Stimulated activated naive B cell treated with anti-CD40 and anti-IgM and Interleukin-4, amounts not matched to agents 10 μg/mL and 1 μg/mL and 100 μg/mL, for 72 hours (primary cell): ENCODE results near the gene SERPINB13.
A peak's percentile ranks its signal among the peaks of the same experiment; 100 is the strongest.
"Not testable (repeated sequence)": the region's sequence is repeated elsewhere in the genome, so short reads cannot be mapped to it uniquely, and the experiment has no call there.

Experiments
- ATAC-seq, 2 donors: fragments of 150-1000 bp; cut with Tn5 transposase; replicated peaks; 2 replicates each; pipeline ENCODE4 v1.10.0; 2021; ENCODE audit warnings: moderate library complexity in 1 of 2
- DNase-seq: peaks from one replicate; pipeline ENCODE4 v3.0.0; 2021
- H3K27ac Mint-ChIP-seq: one replicate; pipeline ENCODE4 v1.8.0; 2022; ENCODE audit warnings: mild to moderate bottlenecking, mixed read lengths
- H3K27me3 Mint-ChIP-seq, 2 donors: one replicate each; pipeline ENCODE4 v1.8.0; 2022; ENCODE audit warnings: mixed read lengths in 2 of 2
- H3K36me3 Mint-ChIP-seq, 2 donors: one replicate each; pipeline ENCODE4 v1.8.0; 2022; ENCODE audit warnings: mixed read lengths in 2 of 2, mild to moderate bottlenecking in 1 of 2
- H3K4me1 Mint-ChIP-seq, 2 donors: one replicate each; pipeline ENCODE4 v1.8.0; 2022; ENCODE audit warnings: mixed read lengths in 2 of 2, mild to moderate bottlenecking in 1 of 2
- H3K4me3 Mint-ChIP-seq, 2 donors: one replicate each; pipeline ENCODE4 v1.8.0; 2022; ENCODE audit warnings: mild to moderate bottlenecking in 2 of 2, mixed read lengths in 2 of 2, moderate library complexity in 1 of 2
- H3K9me3 Mint-ChIP-seq, 2 donors: one replicate each; pipeline ENCODE4 v1.8.0; 2022; ENCODE audit warnings: mixed read lengths in 2 of 2, mild to moderate bottlenecking in 1 of 2

The SERPINB13 gene

DNA sequence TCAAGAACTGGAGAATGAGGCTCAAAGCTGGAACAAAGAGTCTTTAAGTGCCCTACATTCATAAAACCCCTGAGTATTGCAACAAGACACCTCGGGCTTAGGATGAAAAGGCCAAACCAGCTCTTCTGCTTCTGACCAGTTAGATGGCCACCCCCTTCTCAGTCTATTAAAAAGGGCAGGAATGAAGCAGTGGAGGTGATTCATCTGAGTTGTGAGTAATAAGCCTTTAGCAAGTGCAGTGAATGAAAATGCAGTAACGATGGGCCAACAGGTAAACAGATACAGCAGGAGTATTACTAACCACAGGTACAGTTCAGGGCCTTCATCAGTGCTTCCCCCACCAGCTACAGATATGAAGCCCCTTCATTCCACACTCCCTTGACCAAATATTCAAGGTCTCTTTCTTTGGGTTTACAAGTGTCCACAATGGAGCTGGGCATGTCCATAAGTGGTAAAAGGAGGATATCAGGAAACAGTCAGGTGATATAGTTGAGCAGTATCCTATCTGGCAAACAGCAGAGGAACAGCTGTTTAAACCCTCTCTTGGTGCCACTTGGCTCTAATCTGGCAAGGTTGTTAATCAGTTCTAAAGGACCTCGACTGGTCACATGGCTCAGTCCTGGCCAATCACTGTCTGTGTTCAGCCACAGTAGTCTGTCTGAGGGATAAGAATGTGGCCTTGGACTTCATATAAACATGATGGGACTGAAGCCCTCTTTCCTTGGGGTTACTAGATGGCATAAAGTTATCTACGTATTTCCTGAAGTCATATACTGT is 17.8 kb downstream of the SERPINB13 start:
- Mint-ChIP-seq H3K27me3 (peaks cover 0 to 12% of the 10 kb centered on the region in 2 donors), H3K9me3 (no peaks in the 10 kb centered on the region), H3K27ac (no peak overlapping the region), H3K4me1 (no peaks in the 10 kb centered on the region), H3K36me3 (no peaks in the 10 kb centered on the region), H3K4me3 (no peak overlapping the region)
- no peak for DNase-seq
- no peak for ATAC-seq

DNA sequence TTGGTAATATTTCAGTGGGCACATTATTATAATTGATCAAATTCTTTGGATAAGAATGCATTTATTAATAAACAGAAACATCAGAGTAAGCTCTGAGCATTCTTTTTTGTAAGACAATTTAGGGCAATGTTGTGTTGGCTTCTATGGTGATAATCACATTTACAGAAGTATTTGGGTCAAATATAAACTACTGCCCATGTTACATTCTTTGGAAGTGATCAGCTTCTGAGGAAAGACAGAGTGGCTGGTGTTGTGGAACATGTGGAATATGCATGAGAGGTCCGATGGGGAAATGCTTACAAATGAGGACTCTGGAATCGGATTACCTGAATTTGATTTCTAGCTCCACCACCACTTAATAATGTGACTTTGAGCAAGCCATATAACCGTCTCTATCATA is 19.4 kb downstream of the SERPINB13 start:
- Mint-ChIP-seq H3K27ac (no peak overlapping the region), H3K36me3 (no peaks in the 10 kb centered on the region), H3K4me1 (no peaks in the 10 kb centered on the region), H3K4me3 (no peak overlapping the region), H3K27me3 (peaks cover 4 to 19% of the 10 kb centered on the region in 2 donors), H3K9me3 (no peaks in the 10 kb centered on the region)
- no peak for DNase-seq
- ATAC-seq = no peak

DNA sequence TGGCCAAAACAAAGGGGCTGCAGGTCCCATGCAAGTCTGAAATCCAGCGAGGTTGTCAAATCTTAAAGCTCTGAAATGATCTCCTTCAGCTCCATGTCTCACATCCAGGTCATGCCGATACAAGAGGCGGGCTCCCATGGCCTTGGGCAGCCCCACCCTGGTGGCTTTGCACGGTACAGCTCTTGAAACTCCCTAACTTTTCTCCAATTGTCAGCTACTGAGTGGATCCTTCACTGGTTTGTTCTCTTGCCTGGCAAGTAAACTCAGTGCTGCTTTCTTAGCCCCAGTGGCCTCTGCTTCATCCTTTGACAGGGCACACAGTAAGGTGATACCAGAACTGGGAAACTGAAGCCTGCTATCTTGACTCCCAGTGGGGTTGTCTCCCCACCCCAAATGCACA is 26.3 kb downstream of the SERPINB13 start:
- Mint-ChIP-seq H3K9me3 (no peaks in the 10 kb centered on the region), H3K36me3 (no peaks in the 10 kb centered on the region), H3K4me3 (no peak overlapping the region), H3K27me3 (peaks cover 13 to 20% of the 10 kb centered on the region in 2 donors), H3K4me1 (no peaks in the 10 kb centered on the region), H3K27ac (no peak overlapping the region)
- ATAC-seq (no peak), DNase-seq (no peak)

DNA sequence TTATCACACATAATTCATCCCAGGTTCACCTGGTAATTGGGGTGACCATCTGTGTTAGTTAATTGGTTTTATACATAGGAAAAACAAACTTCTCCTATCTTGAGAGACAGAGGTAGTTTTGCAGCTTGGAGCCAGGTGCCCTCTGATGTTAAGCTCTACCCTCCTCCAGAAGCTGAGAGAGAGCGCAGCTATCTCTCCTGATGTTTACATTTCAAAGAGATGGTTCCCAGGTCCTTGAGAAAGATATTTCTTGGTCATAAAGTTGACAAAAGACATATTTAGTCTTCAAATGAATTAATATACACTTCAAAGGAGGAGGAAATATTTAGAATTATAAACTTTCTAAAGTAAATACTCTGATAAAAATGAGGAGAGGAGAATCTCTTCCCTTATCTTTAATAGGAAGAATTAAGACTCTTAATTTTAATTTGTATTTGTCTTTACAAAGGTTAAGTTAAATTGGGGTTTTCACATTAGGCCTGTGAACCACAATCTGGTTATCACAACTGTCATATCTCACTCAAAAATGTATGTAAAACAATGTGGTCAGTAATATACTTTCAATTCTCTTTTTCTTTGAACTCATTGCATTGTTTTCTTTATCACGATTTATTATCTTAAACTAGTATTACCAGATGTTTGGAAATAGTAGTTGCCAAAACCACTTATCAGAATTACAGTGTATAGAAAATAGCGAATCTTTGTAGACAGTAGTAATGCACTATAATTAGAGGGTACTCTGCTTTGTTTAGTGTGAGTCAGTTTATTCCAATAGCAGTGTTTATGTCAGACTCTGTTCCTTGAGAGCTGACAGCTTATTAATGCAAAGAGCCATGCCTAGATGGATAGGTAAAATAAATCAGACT is 30.1 kb downstream of the SERPINB13 start:
- no peaks in the 10 kb centered on the region for H3K4me1 Mint-ChIP-seq

DNA sequence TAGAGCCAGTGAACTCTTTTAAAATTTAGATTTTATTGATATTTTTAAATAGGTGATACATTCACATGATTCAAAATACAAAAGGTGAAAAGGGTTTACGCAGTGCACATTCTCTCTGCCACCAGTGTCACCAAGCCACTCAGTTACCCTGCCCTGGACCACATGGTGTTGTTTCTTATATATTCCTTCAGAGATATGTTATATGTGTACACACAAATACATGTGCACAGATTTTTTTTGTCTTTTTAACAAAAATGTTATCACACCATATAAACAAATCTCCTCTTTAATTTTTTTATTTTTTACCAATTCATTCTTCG is 30.7 kb downstream of the SERPINB13 start:
- DNase-seq (no peak), ATAC-seq (no peak)
- H3K9me3 Mint-ChIP-seq = peaks cover 3 to 8% of the 10 kb centered on the region in 2 donors
- H3K36me3 Mint-ChIP-seq = peaks cover 0 to 1% of the 10 kb centered on the region in 2 donors
- H3K27me3 Mint-ChIP-seq = peaks cover 6 to 12% of the 10 kb centered on the region in 2 donors
- no peak overlapping the region for H3K4me3 Mint-ChIP-seq
- no peaks in the 10 kb centered on the region for H3K4me1 Mint-ChIP-seq
- no peak overlapping the region for H3K27ac Mint-ChIP-seq

More for the DNA sequence above, 30.1 kb downstream of the SERPINB13 start:
- Mint-ChIP-seq H3K36me3 (no peaks in the 10 kb centered on the region), H3K27me3 (peaks cover 9 to 14% of the 10 kb centered on the region in 2 donors), H3K27ac (no peak overlapping the region), H3K9me3 (peaks cover 2 to 8% of the 10 kb centered on the region in 2 donors), H3K4me3 (no peak overlapping the region)
- DNase-seq = no peak
- peak; percentile 54 to 65 for ATAC-seq

DNA sequence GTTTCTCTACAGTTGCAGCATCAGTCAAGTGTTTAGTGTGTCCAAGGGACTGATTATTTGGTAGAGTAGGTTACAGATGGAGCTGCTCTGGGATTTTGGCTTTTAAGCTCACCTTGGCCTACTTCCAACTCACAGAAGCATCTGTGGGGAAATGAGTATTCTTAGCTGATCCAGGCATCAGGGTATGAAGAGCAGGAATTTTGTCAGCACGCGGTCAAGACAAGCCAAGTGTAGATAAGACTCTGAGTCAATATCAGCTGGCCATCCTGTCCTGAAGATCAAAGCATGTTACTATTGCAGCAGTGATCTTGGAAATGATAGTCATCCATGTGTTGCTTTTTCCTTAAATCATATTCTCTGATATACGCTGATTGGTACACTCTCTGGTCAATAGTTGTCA is 32.5 kb downstream of the SERPINB13 start:
- Mint-ChIP-seq H3K4me3 (no peak overlapping the region), H3K36me3 (peaks cover 0 to 2% of the 10 kb centered on the region in 2 donors), H3K4me1 (no peaks in the 10 kb centered on the region), H3K27me3 (no peaks in the 10 kb centered on the region), H3K27ac (no peak overlapping the region), H3K9me3 (peaks cover 12 to 16% of the 10 kb centered on the region in 2 donors)
- ATAC-seq (no peak), DNase-seq (no peak)

DNA sequence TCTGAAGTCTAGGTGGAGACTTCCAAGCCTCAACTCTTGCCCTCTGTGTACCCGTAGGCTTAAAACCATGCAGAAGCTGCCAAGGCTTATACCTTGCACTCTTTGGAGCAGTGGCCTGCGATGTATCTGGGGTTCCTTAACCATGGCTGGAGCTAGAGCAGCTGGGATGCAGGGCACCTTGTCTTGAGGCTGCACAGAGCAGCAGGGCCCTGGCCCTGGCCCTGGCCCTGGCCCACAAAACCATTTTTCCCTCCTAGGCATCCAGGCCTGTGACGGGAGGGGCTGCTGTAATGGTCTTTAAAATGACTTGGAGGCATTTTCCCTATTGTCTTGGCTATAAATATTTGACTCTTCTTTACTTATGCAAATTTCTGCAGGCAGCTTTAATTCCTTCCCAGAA is 37.7 kb downstream of the SERPINB13 start:
- Mint-ChIP-seq H3K9me3 (peaks cover 32 to 33% of the 10 kb centered on the region in 2 donors), H3K27me3 (no peaks in the 10 kb centered on the region), H3K4me3 (no peak overlapping the region), H3K36me3 (peaks cover 2 to 10% of the 10 kb centered on the region in 2 donors), H3K27ac (no peak overlapping the region), H3K4me1 (no peaks in the 10 kb centered on the region)
- ATAC-seq = no peak
- DNase-seq = no peak

DNA sequence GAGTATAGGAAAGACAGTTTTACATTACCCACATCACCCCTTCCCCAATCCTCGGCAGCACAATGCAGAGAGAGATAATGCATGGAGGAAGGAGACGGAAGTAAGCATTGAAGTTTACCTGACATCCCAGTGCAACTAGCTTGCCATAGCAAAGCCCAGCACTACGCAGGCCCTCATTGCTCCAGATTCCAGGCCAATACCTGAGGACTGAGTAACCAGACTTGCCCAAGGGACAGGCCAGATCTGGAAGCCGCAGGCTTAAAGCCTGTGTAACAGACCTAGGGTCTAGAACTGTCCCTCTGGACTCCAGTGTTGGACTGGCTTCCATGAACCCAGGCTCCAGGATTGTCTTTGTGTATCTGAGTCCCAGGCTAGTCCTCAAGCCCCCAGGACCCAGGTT is 39.3 kb downstream of the SERPINB13 start:
- no peak for DNase-seq
- no peaks in the 10 kb centered on the region for H3K4me1 Mint-ChIP-seq
- H3K9me3 Mint-ChIP-seq = peaks cover 29 to 37% of the 10 kb centered on the region in 2 donors
- H3K27ac Mint-ChIP-seq = no peak overlapping the region
- peaks cover 2 to 10% of the 10 kb centered on the region in 2 donors for H3K36me3 Mint-ChIP-seq
- H3K4me3 Mint-ChIP-seq = no peak overlapping the region
- H3K27me3 Mint-ChIP-seq = no peaks in the 10 kb centered on the region
- ATAC-seq = no peak

DNA sequence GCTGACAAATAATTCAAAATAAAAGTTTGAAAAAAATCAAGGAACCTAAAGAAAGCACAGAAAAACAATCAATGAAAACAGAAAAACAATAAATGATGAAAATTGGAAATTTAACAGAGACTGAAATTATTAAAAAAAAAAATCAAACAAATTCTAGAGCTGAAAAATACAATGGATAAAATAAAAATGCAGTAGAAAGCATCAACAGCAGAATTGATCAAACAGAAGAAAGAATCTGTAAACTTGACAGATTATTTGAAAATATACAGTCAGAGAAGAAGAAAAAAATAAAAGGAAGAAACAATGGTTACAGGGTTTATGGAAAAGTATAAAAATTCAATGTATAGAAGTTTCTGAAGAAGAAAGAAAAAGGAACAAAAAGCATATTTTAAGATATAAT is 40.7 kb downstream of the SERPINB13 start:
- no peak overlapping the region for H3K4me3 Mint-ChIP-seq
- no peaks in the 10 kb centered on the region for H3K4me1 Mint-ChIP-seq
- H3K27ac Mint-ChIP-seq = no peak overlapping the region
- ATAC-seq (no peak), DNase-seq (no peak)
- H3K9me3 Mint-ChIP-seq = peaks cover 33 to 38% of the 10 kb centered on the region in 2 donors
- H3K36me3 Mint-ChIP-seq = peaks cover 1 to 10% of the 10 kb centered on the region in 2 donors
- no peaks in the 10 kb centered on the region for H3K27me3 Mint-ChIP-seq

DNA sequence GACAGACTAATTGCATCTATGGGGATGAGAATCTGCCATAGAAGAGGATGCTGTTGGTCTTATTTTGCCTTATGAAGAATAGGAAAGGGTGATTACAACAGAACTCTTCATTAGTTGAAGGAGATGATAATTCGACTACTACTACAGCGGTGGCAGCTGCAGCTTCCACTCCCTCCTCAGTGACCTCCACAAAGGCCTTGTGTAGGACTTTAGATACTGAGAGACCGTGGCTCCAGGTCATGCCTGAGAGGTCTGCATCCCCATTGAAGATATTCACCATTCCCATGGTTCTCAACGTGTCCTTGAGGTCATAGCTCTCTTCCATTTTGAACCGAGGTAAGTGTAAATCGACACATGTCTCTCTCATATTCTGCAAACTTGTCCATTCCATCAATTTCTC is 50.6 kb downstream of the SERPINB13 start:
- ATAC-seq (no peak), DNase-seq (no peak)
- Mint-ChIP-seq H3K27me3 (no peaks in the 10 kb centered on the region), H3K9me3 (no peaks in the 10 kb centered on the region), H3K4me3 (no peak overlapping the region), H3K4me1 (no peaks in the 10 kb centered on the region), H3K27ac (no peak overlapping the region), H3K36me3 (no peaks in the 10 kb centered on the region)

DNA sequence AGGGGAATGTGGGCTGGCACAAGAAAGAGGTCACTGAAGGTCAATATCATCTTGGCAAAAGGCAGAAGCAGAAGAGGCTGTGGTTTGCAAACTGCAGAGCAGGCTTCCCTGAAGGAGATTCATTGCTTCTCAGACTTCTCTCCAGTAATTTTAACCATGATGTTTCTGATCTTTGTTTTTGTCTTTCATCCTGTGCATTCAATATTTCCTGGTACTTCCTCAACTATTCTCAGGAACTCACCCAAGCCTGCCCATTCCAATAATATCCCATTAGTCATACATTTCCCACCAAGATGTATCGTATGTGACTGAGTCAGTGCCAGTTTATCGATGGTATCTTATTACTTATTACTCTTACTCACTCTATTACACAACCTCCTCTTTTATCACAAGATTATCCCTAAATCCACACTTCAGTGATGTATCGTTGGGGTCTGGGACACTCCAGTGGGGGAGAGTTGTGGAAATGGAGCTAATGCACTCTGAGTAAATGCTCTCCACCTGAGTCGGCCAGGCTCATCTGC is 54.1 kb downstream of the SERPINB13 start:
- not testable (repeated sequence) for H3K27me3 Mint-ChIP-seq, H3K9me3 Mint-ChIP-seq, DNase-seq, H3K27ac Mint-ChIP-seq, ATAC-seq, H3K36me3 Mint-ChIP-seq, H3K4me1 Mint-ChIP-seq, H3K4me3 Mint-ChIP-seq

DNA sequence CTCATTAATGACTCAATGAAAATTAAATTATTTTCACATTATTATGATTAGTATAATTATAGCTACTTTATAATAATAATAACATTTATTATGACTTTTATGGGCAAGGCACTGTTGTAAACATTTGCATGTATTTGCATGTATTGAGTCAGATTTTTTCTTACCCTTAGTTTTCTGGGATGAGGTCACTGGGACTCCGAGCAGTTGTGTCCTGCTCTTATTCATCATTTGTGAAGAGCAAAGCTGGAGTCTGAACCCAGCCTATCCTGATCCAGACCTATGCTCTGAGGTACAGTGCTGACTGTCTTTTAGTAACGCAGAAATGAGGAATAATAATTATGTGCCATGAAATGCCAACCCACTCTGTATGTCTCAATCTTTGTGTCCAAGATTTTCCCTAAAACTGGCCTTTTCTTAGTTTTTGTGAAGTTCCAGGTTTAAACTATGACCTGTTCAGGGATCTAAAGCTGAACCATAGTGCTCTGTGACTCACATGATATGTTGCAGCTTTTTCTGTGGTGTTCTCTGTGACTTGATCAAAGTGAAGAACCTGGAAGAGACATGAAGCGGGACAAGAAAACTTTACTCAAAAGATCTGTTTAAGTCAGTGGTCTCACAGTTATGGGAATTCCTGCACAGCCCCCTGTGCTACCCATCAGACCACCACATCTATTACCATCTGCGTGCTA is 55.7 kb downstream of the SERPINB13 start:
- not testable (repeated sequence) for H3K4me3 Mint-ChIP-seq, H3K27me3 Mint-ChIP-seq, H3K4me1 Mint-ChIP-seq, H3K36me3 Mint-ChIP-seq, H3K9me3 Mint-ChIP-seq, DNase-seq, ATAC-seq, H3K27ac Mint-ChIP-seq

DNA sequence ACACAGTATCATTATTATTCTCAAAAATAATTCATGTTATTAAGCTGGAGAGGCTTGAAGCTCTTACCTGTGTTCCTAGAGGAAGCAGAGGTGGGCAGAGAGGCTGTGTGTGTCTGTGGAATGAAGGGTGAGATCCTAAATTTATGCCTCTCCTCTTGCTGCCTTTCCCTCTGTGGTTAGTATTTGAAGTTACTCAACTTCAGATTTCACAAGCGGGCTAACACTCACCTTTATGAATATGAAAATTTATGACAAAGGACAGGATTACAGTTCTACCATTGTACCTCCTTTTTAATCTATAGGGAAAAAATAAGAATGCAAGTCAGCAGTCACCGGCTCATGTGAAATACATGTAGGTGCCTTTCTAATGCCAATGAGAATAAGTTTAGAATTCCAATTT is 57.0 kb downstream of the SERPINB13 start, which contains the start of gene SERPINB4:
Gene SERPINB4 (minus strand): TSS at position 115 of the 400 bp plus-strand sequence. CDS start 679 bp downstream, outside the sequence.
- not testable (repeated sequence) for H3K27me3 Mint-ChIP-seq, ATAC-seq, H3K36me3 Mint-ChIP-seq, DNase-seq, H3K4me1 Mint-ChIP-seq, H3K9me3 Mint-ChIP-seq, H3K4me3 Mint-ChIP-seq, H3K27ac Mint-ChIP-seq

DNA sequence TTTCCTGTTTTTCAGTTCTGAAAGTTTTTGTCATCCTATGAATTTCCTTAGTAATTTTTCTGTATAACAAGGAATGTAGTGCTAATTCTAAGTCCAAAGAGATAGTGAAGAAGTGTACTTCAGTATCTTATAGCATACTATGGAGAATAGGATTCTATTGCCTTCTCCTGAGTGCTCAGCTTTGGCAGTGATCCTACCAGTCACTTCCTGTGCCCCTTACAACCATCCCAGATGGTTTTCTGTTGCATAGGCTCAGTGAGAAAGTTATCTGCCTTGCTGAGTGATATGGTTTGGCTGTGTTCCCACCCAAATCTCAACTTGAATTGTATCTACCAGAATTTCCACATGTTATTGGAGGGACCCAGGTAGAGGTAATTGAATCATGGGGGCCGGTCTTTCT is 57.6 kb downstream of the SERPINB13 start:
- not testable (repeated sequence) for H3K4me1 Mint-ChIP-seq, H3K9me3 Mint-ChIP-seq, H3K4me3 Mint-ChIP-seq, H3K27me3 Mint-ChIP-seq, DNase-seq, ATAC-seq, H3K36me3 Mint-ChIP-seq, H3K27ac Mint-ChIP-seq
